Hematopoietic multipotent progenitor cell treated with erythropoietin and hydrocortisone succinate and interleukin-3 and kit ligand, for 4 days (in vitro differentiated cells): ENCODE data around the gene ABCB11.

ENCODE experiments used
- DNase-seq: peaks from one replicate; pipeline ENCODE4 v3.0.0-alpha.2; 2015

Gene ABCB11

GRCh38 chr2:169006665-169007064 is 24.5 kb downstream of the ABCB11 start:
- no peak for DNase-seq

GRCh38 chr2:169005994-169006393 is 25.1 kb downstream of the ABCB11 start:
- DNase-seq: no peak

GRCh38 chr2:169005080-169005598 is 26.0 kb downstream of the ABCB11 start:
- no peak for DNase-seq

GRCh38 chr2:169002161-169002738 is 28.9 kb downstream of the ABCB11 start:
- no peak for DNase-seq

GRCh38 chr2:169001116-169001815 is 29.9 kb downstream of the ABCB11 start:
- no peak for DNase-seq

- DNase-seq: no peak
Observed at GRCh38 chr2:168999668-169000213, 31.4 kb downstream of the ABCB11 start.

GRCh38 chr2:168998609-168999211 is 32.4 kb downstream of the ABCB11 start:
- peak; percentile 67 for DNase-seq

- peak; percentile 31 for DNase-seq
Observed at GRCh38 chr2:168997794-168998193, 33.3 kb downstream of the ABCB11 start.

- no peak for DNase-seq
Observed at GRCh38 chr2:168997118-168997521, 34.0 kb downstream of the ABCB11 start.

GRCh38 chr2:168995744-168996143 is 35.4 kb downstream of the ABCB11 start:
- DNase-seq: no peak

- no peak for DNase-seq
Observed at GRCh38 chr2:168993538-168993937, 37.6 kb downstream of the ABCB11 start.

GRCh38 chr2:168992591-168993349 is 38.4 kb downstream of the ABCB11 start:
- DNase-seq: peak; percentile 51

GRCh38 chr2:168992026-168992425 is 39.1 kb downstream of the ABCB11 start:
- no peak for DNase-seq

GRCh38 chr2:168988755-168989154 is 42.4 kb downstream of the ABCB11 start:
- no peak for DNase-seq

- DNase-seq: no peak
Observed at GRCh38 chr2:168986398-168986943, 44.7 kb downstream of the ABCB11 start.

- no peak for DNase-seq
Observed at GRCh38 chr2:168981651-168982050, 49.5 kb downstream of the ABCB11 start.

- DNase-seq: peak; percentile 51
Observed at GRCh38 chr2:168978461-168978861, 52.7 kb downstream of the ABCB11 start.

GRCh38 chr2:168977608-168978007 is 53.5 kb downstream of the ABCB11 start:
- no peak for DNase-seq

- DNase-seq: peak; percentile 83
Observed at GRCh38 chr2:168976034-168976654, 55.0 kb downstream of the ABCB11 start.

- no peak for DNase-seq
Observed at GRCh38 chr2:168974428-168974827, 56.7 kb downstream of the ABCB11 start.

GRCh38 chr2:168971261-168971660 is 59.9 kb downstream of the ABCB11 start:
- DNase-seq: no peak

- no peak for DNase-seq
Observed at GRCh38 chr2:168970711-168971233, 60.4 kb downstream of the ABCB11 start.
